ENCODE data around the gene PLGLB1. TPM values are rescaled to one million over a fixed set of nuclear protein-coding genes. Genes with fewer than 3 reads are reported as not detected.
"Not testable (repeated sequence)": the region's sequence is repeated elsewhere in the genome, so short reads cannot be mapped to it uniquely, and the experiment has no call there.

The PLGLB1 gene
- total and polyA plus RNA-seq, 7 experiments from 2014 or later = 0.85 to 20.7 (median 2.8) TPM

GRCh38 chr2:87019053-87019452 is 2.6 kb downstream of the PLGLB1 start:
- H3K27ac Mint-ChIP-seq; intact Hi-C loops (cut with micrococcal nuclease); H3K4me3 Mint-ChIP-seq; H3K9me3 Mint-ChIP-seq; DNase-seq; H3K27me3 Mint-ChIP-seq; H3K36me3 Mint-ChIP-seq; H3K4me1 Mint-ChIP-seq; H3K4me1 ChIP-seq (ENCODE audit: control insufficient read depth in 2 of 2, insufficient read depth in 2 of 2, low read length in 2 of 2); H3K27ac ChIP-seq (ENCODE audit: low read depth, low read length); CTCF ChIA-PET; H3K9me3 ChIP-seq (ENCODE audit: control insufficient read depth in 2 of 3, low read length in 3 of 3); H3K36me3 ChIP-seq (ENCODE audit: control insufficient read depth in 2 of 3, insufficient read depth in 3 of 3, low read length in 3 of 3); H3K27me3 ChIP-seq (ENCODE audit: control insufficient read depth in 2 of 2, insufficient read depth in 2 of 2, low read length in 2 of 2); POLR2A ChIA-PET; ATAC-seq; H3K4me3 ChIP-seq (ENCODE audit: low read length): not testable (repeated sequence)

- H3K4me3 Mint-ChIP-seq; H3K9me3 Mint-ChIP-seq; DNase-seq; H3K27ac ChIP-seq (ENCODE audit: low read depth, low read length); POLR2A ChIA-PET; H3K4me1 ChIP-seq (ENCODE audit: control insufficient read depth in 2 of 2, insufficient read depth in 2 of 2, low read length in 2 of 2); H3K36me3 Mint-ChIP-seq; H3K27ac Mint-ChIP-seq; H3K27me3 ChIP-seq (ENCODE audit: control insufficient read depth in 2 of 2, insufficient read depth in 2 of 2, low read length in 2 of 2); intact Hi-C loops (cut with micrococcal nuclease); H3K9me3 ChIP-seq (ENCODE audit: control insufficient read depth in 2 of 3, low read length in 3 of 3); H3K4me3 ChIP-seq (ENCODE audit: low read length); CTCF ChIA-PET; H3K27me3 Mint-ChIP-seq; H3K36me3 ChIP-seq (ENCODE audit: control insufficient read depth in 2 of 3, insufficient read depth in 3 of 3, low read length in 3 of 3); ATAC-seq; H3K4me1 Mint-ChIP-seq: not testable (repeated sequence)
These were observed 7.0 kb downstream of the PLGLB1 start for GRCh38 chr2:87014489-87015169.

DNA sequence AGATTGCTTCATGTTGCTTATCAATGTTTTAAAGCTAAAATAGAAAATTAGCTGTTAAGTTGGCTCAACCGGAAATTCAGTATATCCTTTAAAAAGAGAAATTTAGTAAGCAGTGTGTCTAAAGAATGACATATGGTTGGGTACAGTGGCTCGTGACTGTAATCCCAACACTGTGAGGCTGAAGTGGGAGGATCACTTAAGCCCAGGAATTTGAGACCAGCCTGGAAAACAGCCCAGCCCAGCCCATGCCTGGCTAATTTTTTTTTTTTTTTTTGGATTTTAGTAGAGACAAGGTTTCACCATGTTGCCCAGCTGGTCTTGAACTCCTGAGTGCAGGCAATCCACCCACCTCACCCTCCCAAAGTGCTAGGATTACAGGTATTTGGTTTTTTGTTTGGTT is 17.2 kb downstream of the PLGLB1 start:
- H3K36me3 ChIP-seq (ENCODE audit: control insufficient read depth in 2 of 3, insufficient read depth in 3 of 3, low read length in 3 of 3); H3K27me3 Mint-ChIP-seq; H3K4me3 ChIP-seq (ENCODE audit: low read length); intact Hi-C loops (cut with micrococcal nuclease); H3K36me3 Mint-ChIP-seq; H3K9me3 Mint-ChIP-seq; H3K27ac Mint-ChIP-seq; POLR2A ChIA-PET; H3K4me3 Mint-ChIP-seq; ATAC-seq; DNase-seq; H3K27me3 ChIP-seq (ENCODE audit: control insufficient read depth in 2 of 2, insufficient read depth in 2 of 2, low read length in 2 of 2); H3K27ac ChIP-seq (ENCODE audit: low read depth, low read length); H3K9me3 ChIP-seq (ENCODE audit: control insufficient read depth in 2 of 3, low read length in 3 of 3); H3K4me1 Mint-ChIP-seq; CTCF ChIA-PET; H3K4me1 ChIP-seq (ENCODE audit: control insufficient read depth in 2 of 2, insufficient read depth in 2 of 2, low read length in 2 of 2): not testable (repeated sequence)

Other genes starting within 250 kb of the PLGLB1 start
- gene CD8A, start 230.9 kb downstream of the PLGLB1 start, total RNA-seq = 10 to 100 TPM in 1 of 5 experiments, 1 to 10 TPM in 4; 1.4 to 56.0 (median 2.0) TPM
- under 1 TPM; 0.16 to 0.76 TPM for gene CD8A, start 230.9 kb downstream of the PLGLB1 start, polyA plus RNA-seq
- 10 to 100 TPM in 1 of 5 experiments, 1 to 10 TPM in 4; 1.1 to 23.7 (median 2.0) TPM for gene CD8B, start 160.0 kb downstream of the PLGLB1 start, total RNA-seq
- 1 to 10 TPM; 2.4 to 7.3 TPM for gene CD8B, start 160.0 kb downstream of the PLGLB1 start, polyA plus RNA-seq
- gene RGPD1, start 79.7 kb downstream of the PLGLB1 start, total RNA-seq = 1 to 10 TPM; 1.5 to 5.4 (median 1.9) TPM
- 1 to 10 TPM in 1 of 2 donors, under 1 TPM in 1; 0.99 to 1.4 TPM for gene RGPD1, start 79.7 kb downstream of the PLGLB1 start, polyA plus RNA-seq